Astrocyte (in vitro differentiated cells and primary cell): ENCODE measurements around the gene MIOX.

Experiments
- EZH2 ChIP-seq: IDR thresholded peaks from 2 replicates; pipeline ENCODE4 v1.6.1; 2012; ENCODE audit warnings: mild to moderate bottlenecking, low read length, inconsistent platforms; ENCODE audit not compliant: insufficient read depth
- TF ChIP-seq, protein P1 (sequence below): IDR thresholded peaks from 2 replicates; pipeline ENCODE4 v1.5.1; 2011; ENCODE audit warnings: low read depth, mild to moderate bottlenecking, inconsistent platforms, low read length, moderate library complexity; ENCODE audit not compliant: insufficient read depth

- TF ChIP-seq, protein P1, sequence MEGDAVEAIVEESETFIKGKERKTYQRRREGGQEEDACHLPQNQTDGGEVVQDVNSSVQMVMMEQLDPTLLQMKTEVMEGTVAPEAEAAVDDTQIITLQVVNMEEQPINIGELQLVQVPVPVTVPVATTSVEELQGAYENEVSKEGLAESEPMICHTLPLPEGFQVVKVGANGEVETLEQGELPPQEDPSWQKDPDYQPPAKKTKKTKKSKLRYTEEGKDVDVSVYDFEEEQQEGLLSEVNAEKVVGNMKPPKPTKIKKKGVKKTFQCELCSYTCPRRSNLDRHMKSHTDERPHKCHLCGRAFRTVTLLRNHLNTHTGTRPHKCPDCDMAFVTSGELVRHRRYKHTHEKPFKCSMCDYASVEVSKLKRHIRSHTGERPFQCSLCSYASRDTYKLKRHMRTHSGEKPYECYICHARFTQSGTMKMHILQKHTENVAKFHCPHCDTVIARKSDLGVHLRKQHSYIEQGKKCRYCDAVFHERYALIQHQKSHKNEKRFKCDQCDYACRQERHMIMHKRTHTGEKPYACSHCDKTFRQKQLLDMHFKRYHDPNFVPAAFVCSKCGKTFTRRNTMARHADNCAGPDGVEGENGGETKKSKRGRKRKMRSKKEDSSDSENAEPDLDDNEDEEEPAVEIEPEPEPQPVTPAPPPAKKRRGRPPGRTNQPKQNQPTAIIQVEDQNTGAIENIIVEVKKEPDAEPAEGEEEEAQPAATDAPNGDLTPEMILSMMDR = no peak
- TF ChIP-seq EZH2 = no peak
Observed at GRCh38 chr22:50471197-50471847, 15.3 kb upstream of the MIOX start.
